Osteoblast (primary cell): ENCODE measurements around the gene KRT37. TPM values are rescaled to one million over a fixed set of nuclear protein-coding genes. Genes with fewer than 3 reads are reported as not detected.

Source experiments
- DNase-seq: peaks from one replicate; pipeline ENCODE4 v3.0.0; 2011; ENCODE audit warnings: low spot score, mixed read lengths; ENCODE audit not compliant: insufficient read length; ENCODE audit errors: missing footprints
- H2AFZ ChIP-seq: 2 replicates; pipeline ENCODE4 v1.6.0; 2011; ENCODE audit warnings: mild to moderate bottlenecking, low read length
- H3K27ac ChIP-seq: 2 replicates; pipeline ENCODE4 v1.5.1; 2011; ENCODE audit warnings: mild to moderate bottlenecking, low read depth, low read length, moderate library complexity
- H3K27me3 ChIP-seq: 2 replicates; pipeline ENCODE4 v1.6.0; 2012; ENCODE audit warnings: mild to moderate bottlenecking, control low read depth, inconsistent platforms, low read length, moderate library complexity; ENCODE audit not compliant: insufficient read depth
- H3K36me3 ChIP-seq: 2 replicates; pipeline ENCODE4 v1.5.1; 2011; ENCODE audit warnings: mild to moderate bottlenecking, low read length, control low read depth, moderate library complexity; ENCODE audit not compliant: insufficient read depth
- H3K4me1 ChIP-seq: 2 replicates; pipeline ENCODE4 v1.5.1; 2011; ENCODE audit warnings: mild to moderate bottlenecking, low read length, control low read depth, moderate library complexity; ENCODE audit not compliant: insufficient read depth
- H3K4me2 ChIP-seq: 2 replicates; pipeline ENCODE4 v1.6.0; 2011; ENCODE audit warnings: mild to moderate bottlenecking, low read length; ENCODE audit not compliant: insufficient read depth
- H3K4me3 ChIP-seq: fragments of 200-600 bp; sonication (generic); 3 replicates; pipeline ENCODE4 v1.5.1; 2012; ENCODE audit warnings: mild to moderate bottlenecking, low read length, inconsistent platforms; ENCODE audit not compliant: insufficient read depth
- H3K79me2 ChIP-seq: 2 replicates; pipeline ENCODE4 v1.6.0; 2012; ENCODE audit warnings: mild to moderate bottlenecking, low read length, control low read depth, inconsistent platforms; ENCODE audit not compliant: insufficient read depth
- H3K9me3 ChIP-seq: 2 replicates; pipeline ENCODE4 v1.5.1; 2011; ENCODE audit warnings: low read depth, low read length, control low read depth
- H4K20me1 ChIP-seq: 2 replicates; pipeline ENCODE4 v1.6.0; 2012; ENCODE audit warnings: mild to moderate bottlenecking, low read length, control low read depth; ENCODE audit not compliant: insufficient read depth
- CTCF ChIP-seq: IDR thresholded peaks from 2 replicates; pipeline ENCODE4 v1.5.1; 2011; ENCODE audit warnings: mild to moderate bottlenecking, low read depth, low read length, moderate library complexity; ENCODE audit errors: extremely low read depth
- total RNA-seq: library from RNA; depleted of rRNA; stranded (reverse); fragments of >200 nt; gene quantifications from 2 replicates; pipeline ENCODE4 v1.2.3, GENCODE V29; 2012

KRT37 gene
- total RNA-seq, 1 donor: not detected

- Histone ChIP-seq H2AFZ (no peak overlapping the region), H3K9me3 (no peaks in the 10 kb centered on the region), H3K4me1 (peaks cover 15% of the 10 kb centered on the region), H3K27me3 (no peaks in the 10 kb centered on the region), H3K4me2 (no peak overlapping the region), H3K79me2 (no peaks in the 10 kb centered on the region), H4K20me1 (no peaks in the 10 kb centered on the region), H3K4me3 (no peak overlapping the region), H3K36me3 (no peaks in the 10 kb centered on the region), H3K27ac (no peak overlapping the region)
- TF ChIP-seq CTCF: no peak
- no peak for DNase-seq
Measured at GRCh38 chr17:41394254-41394996, 30.0 kb downstream of the KRT37 start.

- Histone ChIP-seq H3K27me3 (no peaks in the 10 kb centered on the region), H3K79me2 (no peaks in the 10 kb centered on the region), H3K9me3 (no peaks in the 10 kb centered on the region), H3K4me2 (no peak overlapping the region), H3K4me3 (no peak overlapping the region), H3K27ac (no peak overlapping the region), H3K4me1 (peaks cover 15% of the 10 kb centered on the region), H2AFZ (no peak overlapping the region), H3K36me3 (no peaks in the 10 kb centered on the region), H4K20me1 (no peaks in the 10 kb centered on the region)
- TF ChIP-seq CTCF: no peak
- DNase-seq: no peak
Measured at GRCh38 chr17:41393826-41394225, 30.6 kb downstream of the KRT37 start.

GRCh38 chr17:41393294-41393693 lies 31.1 kb downstream of the KRT37 start:
- Histone ChIP-seq H3K27me3 (no peaks in the 10 kb centered on the region), H3K27ac (no peak overlapping the region), H3K36me3 (no peaks in the 10 kb centered on the region), H3K9me3 (no peaks in the 10 kb centered on the region), H3K79me2 (no peaks in the 10 kb centered on the region), H3K4me1 (peaks cover 15% of the 10 kb centered on the region), H4K20me1 (no peaks in the 10 kb centered on the region), H3K4me3 (no peak overlapping the region), H3K4me2 (no peak overlapping the region), H2AFZ (peak overlapping the region; percentile 49)
- no peak for DNase-seq
- no peak for TF ChIP-seq CTCF

GRCh38 chr17:41392278-41392677 lies 32.1 kb downstream of the KRT37 start:
- Histone ChIP-seq H3K4me2 (no peak overlapping the region), H3K27ac (no peak overlapping the region), H2AFZ (no peak overlapping the region), H4K20me1 (no peaks in the 10 kb centered on the region), H3K9me3 (no peaks in the 10 kb centered on the region), H3K79me2 (no peaks in the 10 kb centered on the region), H3K4me1 (peaks cover 15% of the 10 kb centered on the region), H3K27me3 (no peaks in the 10 kb centered on the region), H3K36me3 (no peaks in the 10 kb centered on the region), H3K4me3 (no peak overlapping the region)
- TF ChIP-seq CTCF: no peak
- DNase-seq: peak; percentile 82
